IPS-NIHi7 (cell line): Measurements from ENCODE around the gene SPCS1.

Source experiments
- DNase-seq: peaks from one replicate; pipeline ENCODE4 v3.0.0; 2012; ENCODE audit warnings: mixed read lengths; ENCODE audit errors: extremely low spot score

The SPCS1 gene

GRCh38 chr3:52730681-52731080 is 24.8 kb downstream of the SPCS1 start:
- DNase-seq, result no peak

- no peak for DNase-seq
These were observed 25.7 kb downstream of the SPCS1 start for GRCh38 chr3:52731590-52731989.

- no peak for DNase-seq
These were observed 27.5 kb downstream of the SPCS1 start for GRCh38 chr3:52733256-52733891.

- no peak for DNase-seq
These were observed 33.8 kb downstream of the SPCS1 start for GRCh38 chr3:52739730-52740129.

- peak; percentile 38 for DNase-seq
These were observed 36.6 kb downstream of the SPCS1 start for GRCh38 chr3:52742418-52743041.

- DNase-seq, result no peak
These were observed 37.2 kb downstream of the SPCS1 start for GRCh38 chr3:52743152-52743551.

GRCh38 chr3:52743721-52744120 is 37.8 kb downstream of the SPCS1 start:
- no peak for DNase-seq

- DNase-seq, result no peak
These were observed 46.2 kb downstream of the SPCS1 start for GRCh38 chr3:52752045-52752660.

GRCh38 chr3:52754373-52754772 is 48.5 kb downstream of the SPCS1 start:
- DNase-seq, result no peak

GRCh38 chr3:52756141-52756540 is 50.2 kb downstream of the SPCS1 start:
- no peak for DNase-seq
